ENCODE results near the gene GFPT1.
A peak's percentile ranks its signal among the peaks of the same experiment; 100 is the strongest.

The GFPT1 gene

GRCh38 chr2:69309351-69310110, 77.5 kb downstream of the GFPT1 start:
- no peak overlapping the region for H3K4me3 ChIP-seq (ENCODE audit: low read depth, low read length)
- no peak for TF ChIP-seq CTCF (IDR thresholded peaks at IDR 0.05; ENCODE audit: borderline replicate concordance, insufficient read depth, low read depth, low read length)

- no peak for TF ChIP-seq CTCF (IDR thresholded peaks at IDR 0.05; ENCODE audit: borderline replicate concordance, insufficient read depth, low read depth, low read length)
- H3K4me3 ChIP-seq (ENCODE audit: low read depth, low read length), result no peak overlapping the region
Measured at GRCh38 chr2:69308338-69308737, 78.7 kb downstream of the GFPT1 start.

GRCh38 chr2:69307579-69308064, 79.4 kb downstream of the GFPT1 start:
- no peak; the same call in 1 of the 2 replicates for TF ChIP-seq CTCF (IDR thresholded peaks at IDR 0.05; ENCODE audit: borderline replicate concordance, insufficient read depth, low read depth, low read length)
- H3K4me3 ChIP-seq (ENCODE audit: low read depth, low read length), result no peak overlapping the region

DNA sequence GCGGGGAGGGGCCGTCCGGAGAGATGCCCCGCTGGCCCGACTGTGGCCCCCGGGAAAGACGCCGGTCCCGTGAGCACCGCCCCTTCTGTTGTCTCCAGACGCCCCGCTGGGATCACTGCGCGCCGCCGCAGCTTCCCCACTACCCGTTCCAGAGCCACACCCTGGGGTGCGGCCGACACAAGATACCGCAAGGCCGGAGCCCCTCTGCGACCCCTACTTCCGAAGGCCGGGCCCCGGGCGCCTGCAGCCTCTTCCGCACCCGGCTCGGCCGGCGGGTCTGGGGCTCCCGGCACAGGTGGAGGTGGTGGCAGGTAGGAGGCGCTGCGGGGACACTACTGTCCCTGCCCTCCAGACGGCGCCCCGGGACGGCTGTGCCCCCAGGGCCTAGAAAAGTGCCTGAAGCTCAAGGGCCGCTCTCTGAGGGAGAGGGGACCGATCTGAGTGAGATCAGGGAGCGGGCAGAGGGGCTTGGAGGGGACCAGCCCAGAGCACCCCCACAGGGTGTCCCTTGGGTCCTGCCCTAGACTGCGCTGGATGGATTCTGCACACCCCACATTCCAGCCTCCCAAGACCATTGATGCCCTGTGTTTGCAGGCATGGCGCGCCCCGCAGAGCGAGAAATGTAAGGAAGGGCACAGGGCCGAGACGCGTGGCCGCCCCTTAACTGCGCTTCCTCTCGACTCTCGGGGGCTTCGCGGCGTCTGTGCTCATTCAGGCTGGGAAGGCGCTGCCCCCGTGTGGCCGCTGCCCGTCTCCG, 80.0 kb downstream of the GFPT1 start:
- peak; percentile 96 for TF ChIP-seq CTCF (IDR thresholded peaks at IDR 0.05; ENCODE audit: borderline replicate concordance, insufficient read depth, low read depth, low read length)
- peak overlapping the region; percentile 22 for H3K4me3 ChIP-seq (ENCODE audit: low read depth, low read length)

DNA sequence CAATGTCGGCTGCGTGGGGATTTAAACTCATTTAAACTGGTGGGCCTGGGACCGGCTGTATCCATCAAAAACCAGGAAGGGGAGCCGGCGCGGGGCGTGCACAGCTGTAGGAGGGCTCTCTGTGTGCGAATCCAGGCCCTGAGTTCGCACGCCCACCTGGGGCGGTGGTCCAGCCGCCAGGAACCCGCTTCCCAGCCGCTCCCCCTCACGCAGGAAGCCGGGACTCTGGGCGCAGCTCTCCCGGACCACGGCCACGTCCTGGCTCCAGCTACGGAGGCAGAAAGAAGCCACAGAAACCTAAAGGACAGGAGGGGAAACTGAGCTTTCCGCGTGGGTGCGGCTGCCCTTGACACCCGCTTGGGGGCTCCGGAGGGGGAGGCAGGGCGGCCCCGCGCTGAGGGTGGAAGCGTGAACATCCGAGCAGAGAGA, 80.6 kb downstream of the GFPT1 start:
- no peak for TF ChIP-seq CTCF (IDR thresholded peaks at IDR 0.05; ENCODE audit: borderline replicate concordance, insufficient read depth, low read depth, low read length)
- H3K4me3 ChIP-seq (ENCODE audit: low read depth, low read length), result peak overlapping the region; percentile 22

DNA sequence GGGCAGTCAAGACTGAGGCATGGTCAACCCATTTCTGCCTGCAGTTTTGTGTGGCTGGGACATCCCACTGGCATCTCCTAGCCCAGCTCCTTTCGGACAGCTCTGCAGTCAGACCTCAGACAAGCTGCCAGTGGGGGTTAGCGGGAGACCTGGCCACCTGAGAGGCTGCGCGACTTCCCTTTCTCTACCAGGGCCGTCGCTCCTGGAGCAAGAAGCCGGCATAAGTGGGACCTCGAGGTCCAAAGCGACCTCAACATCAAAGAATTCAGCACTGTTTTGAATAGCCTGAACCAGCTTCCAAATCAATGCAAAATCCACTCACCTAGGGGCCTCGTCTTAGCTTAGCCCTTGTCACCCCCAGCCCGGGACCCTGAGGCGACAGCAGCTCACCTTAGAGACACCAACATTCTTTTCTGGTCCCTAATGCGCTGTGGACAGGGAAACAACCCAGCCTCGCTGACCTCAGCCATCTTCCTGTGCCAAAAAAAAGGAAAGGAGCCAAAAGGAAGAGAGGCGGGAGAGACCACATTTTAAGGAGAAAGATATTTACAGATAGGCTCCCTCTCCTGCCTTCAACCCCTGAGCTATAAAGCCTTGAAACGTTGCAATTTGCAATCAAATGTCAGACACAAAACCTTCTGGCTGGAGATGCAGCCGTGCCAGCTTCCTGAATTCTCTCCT, 81.2 kb downstream of the GFPT1 start:
- TF ChIP-seq CTCF (IDR thresholded peaks at IDR 0.05; ENCODE audit: borderline replicate concordance, insufficient read depth, low read depth, low read length), result no peak

More for the DNA sequence above, 81.2 kb downstream of the GFPT1 start:
- no peak overlapping the region for H3K4me3 ChIP-seq (ENCODE audit: low read depth, low read length)

Data from GM12875 (cell line).